Measurements from ENCODE around the gene ZNF330.
A peak's percentile ranks its signal among the peaks of the same experiment; 100 is the strongest.
"Not testable (repeated sequence)": the region's sequence is repeated elsewhere in the genome, so short reads cannot be mapped to it uniquely, and the experiment has no call there.

The ZNF330 gene

DNA sequence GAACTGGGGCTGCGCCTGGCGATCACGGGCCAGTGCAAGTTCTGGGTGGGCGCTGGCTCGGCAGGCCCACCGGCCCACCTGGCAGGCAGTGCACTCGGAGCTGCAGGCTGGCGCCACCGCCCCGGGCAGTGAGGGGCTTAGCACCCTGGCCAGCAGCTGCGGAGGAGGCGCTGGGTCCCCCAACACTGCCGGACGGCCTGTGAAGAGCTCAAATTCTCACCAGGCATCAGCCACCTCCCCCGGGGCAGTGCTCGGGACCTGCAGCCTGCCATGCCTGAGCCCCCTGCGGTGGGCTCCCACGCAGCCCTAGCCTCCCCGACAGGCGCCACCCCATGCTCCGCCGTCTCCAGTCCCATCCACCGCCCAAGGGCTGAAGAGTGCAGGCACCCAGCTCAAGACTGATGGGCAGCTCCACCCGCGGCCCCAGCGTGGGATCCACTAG is 7.1 kb upstream of the ZNF330 start:
- TF ChIP-seq, protein P1, sequence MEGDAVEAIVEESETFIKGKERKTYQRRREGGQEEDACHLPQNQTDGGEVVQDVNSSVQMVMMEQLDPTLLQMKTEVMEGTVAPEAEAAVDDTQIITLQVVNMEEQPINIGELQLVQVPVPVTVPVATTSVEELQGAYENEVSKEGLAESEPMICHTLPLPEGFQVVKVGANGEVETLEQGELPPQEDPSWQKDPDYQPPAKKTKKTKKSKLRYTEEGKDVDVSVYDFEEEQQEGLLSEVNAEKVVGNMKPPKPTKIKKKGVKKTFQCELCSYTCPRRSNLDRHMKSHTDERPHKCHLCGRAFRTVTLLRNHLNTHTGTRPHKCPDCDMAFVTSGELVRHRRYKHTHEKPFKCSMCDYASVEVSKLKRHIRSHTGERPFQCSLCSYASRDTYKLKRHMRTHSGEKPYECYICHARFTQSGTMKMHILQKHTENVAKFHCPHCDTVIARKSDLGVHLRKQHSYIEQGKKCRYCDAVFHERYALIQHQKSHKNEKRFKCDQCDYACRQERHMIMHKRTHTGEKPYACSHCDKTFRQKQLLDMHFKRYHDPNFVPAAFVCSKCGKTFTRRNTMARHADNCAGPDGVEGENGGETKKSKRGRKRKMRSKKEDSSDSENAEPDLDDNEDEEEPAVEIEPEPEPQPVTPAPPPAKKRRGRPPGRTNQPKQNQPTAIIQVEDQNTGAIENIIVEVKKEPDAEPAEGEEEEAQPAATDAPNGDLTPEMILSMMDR (IDR thresholded peaks at IDR 0.05; ENCODE audit: control insufficient read depth, extremely low read depth, insufficient read depth), result no peak
- DNase-seq (ENCODE audit: low read depth), result no peak
- no peak overlapping the region for H3K4me3 ChIP-seq (ENCODE audit: low read depth, low read length)

GRCh38 chr4:141215030-141215429 is 5.7 kb upstream of the ZNF330 start:
- DNase-seq (ENCODE audit: low read depth), result no peak
- TF ChIP-seq, protein P1 (IDR thresholded peaks at IDR 0.05; ENCODE audit: control insufficient read depth, extremely low read depth, insufficient read depth), result no peak
- no peak overlapping the region for H3K4me3 ChIP-seq (ENCODE audit: low read depth, low read length)

- DNase-seq (ENCODE audit: low read depth), result no peak
- TF ChIP-seq, protein P1 (IDR thresholded peaks at IDR 0.05; ENCODE audit: control insufficient read depth, extremely low read depth, insufficient read depth), result no peak
- H3K4me3 ChIP-seq (ENCODE audit: low read depth, low read length), result no peak overlapping the region
These were observed 4.5 kb upstream of the ZNF330 start for GRCh38 chr4:141216002-141216761.

DNA sequence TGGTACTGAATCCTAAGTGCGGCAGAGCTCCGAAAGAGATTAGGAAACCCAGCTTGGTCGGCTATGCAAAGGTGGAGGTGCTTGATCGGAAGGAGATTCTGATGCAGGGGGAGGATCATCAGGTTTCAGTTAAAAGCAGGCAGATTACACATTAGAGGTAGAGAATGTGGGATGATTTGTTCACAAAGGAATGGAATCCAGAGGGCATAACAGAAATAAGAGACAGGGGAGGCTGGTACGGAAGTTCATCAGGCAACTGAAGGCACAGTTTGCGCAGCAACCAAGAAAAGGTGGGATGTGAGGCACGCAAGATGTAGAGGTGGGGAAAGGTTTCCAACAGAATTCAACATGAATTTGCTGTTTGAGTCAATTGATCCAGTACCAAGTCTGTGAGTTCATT is 424 bp upstream of the ZNF330 start:
- TF ChIP-seq, protein P1 (IDR thresholded peaks at IDR 0.05; ENCODE audit: control insufficient read depth, extremely low read depth, insufficient read depth), result no peak
- H3K4me3 ChIP-seq (ENCODE audit: low read depth, low read length), result peak overlapping the region; percentile 65
- no peak for DNase-seq (ENCODE audit: low read depth)

DNA sequence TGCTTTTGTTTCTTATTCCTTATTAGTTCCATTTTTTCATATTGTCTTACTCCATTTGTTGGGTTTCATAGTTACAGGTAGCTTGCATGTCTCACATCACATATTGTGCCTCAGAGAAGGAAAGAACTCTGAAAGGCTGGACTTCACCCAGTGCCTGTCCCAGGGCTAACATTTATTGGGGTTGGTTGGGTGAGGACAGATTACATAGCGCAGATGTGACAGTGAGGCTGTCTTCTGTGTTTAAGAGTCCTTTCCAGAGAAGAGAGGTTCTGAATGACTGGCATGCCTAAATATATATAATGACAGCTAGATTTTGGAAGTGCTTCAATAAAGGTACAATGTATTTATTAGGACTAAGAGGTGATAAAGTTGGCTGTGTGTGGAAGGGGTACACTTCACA is 2.7 kb downstream of the ZNF330 start:
- DNase-seq (ENCODE audit: low read depth), result no peak
- TF ChIP-seq, protein P1 (IDR thresholded peaks at IDR 0.05; ENCODE audit: control insufficient read depth, extremely low read depth, insufficient read depth), result no peak
- H3K4me3 ChIP-seq (ENCODE audit: low read depth, low read length), result no peak overlapping the region

DNA sequence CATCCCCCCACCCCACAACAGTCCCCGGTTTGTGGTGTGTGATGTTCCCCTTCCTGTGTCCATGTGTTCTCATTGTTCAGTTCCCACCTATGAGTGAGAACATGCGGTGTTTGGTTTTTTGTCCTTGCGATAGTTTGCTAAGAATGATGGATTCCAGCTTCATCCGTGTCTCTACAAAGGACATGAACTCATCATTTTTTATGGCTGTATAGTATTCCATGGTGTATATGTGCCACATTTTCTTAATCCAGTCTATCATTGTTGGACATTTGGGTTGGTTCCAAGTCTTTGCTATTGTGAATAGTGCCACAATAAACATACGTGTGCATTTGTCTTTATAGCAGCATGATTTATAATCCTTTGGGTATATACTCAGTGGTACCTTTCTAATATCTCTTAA is 6.6 kb downstream of the ZNF330 start:
- DNase-seq (ENCODE audit: low read depth); H3K4me3 ChIP-seq (ENCODE audit: low read depth, low read length): not testable (repeated sequence)

- TF ChIP-seq, protein P1 (IDR thresholded peaks at IDR 0.05; ENCODE audit: control insufficient read depth, extremely low read depth, insufficient read depth), result no peak
- no peak for DNase-seq (ENCODE audit: low read depth)
- no peak overlapping the region for H3K4me3 ChIP-seq (ENCODE audit: low read depth, low read length)
These were observed 8.9 kb downstream of the ZNF330 start for GRCh38 chr4:141229408-141230101.
